Measurements from ENCODE around the gene PRPSAP2.

The PRPSAP2 gene

GRCh38 chr17:18928628-18929125 lies 70.7 kb downstream of the PRPSAP2 start:
- DNase-seq (ENCODE audit: low read depth), result no peak
- TF ChIP-seq CTCF (IDR thresholded peaks at IDR 0.05; ENCODE audit: low read depth, low read length, missing control alignments), result no peak
- H3K4me3 ChIP-seq (ENCODE audit: low read depth, low read length), result no peak overlapping the region

GRCh38 chr17:18932360-18933055 lies 74.6 kb downstream of the PRPSAP2 start:
- TF ChIP-seq CTCF (IDR thresholded peaks at IDR 0.05; ENCODE audit: low read depth, low read length, missing control alignments), result no peak
- H3K4me3 ChIP-seq (ENCODE audit: low read depth, low read length), result no peak overlapping the region

DNA sequence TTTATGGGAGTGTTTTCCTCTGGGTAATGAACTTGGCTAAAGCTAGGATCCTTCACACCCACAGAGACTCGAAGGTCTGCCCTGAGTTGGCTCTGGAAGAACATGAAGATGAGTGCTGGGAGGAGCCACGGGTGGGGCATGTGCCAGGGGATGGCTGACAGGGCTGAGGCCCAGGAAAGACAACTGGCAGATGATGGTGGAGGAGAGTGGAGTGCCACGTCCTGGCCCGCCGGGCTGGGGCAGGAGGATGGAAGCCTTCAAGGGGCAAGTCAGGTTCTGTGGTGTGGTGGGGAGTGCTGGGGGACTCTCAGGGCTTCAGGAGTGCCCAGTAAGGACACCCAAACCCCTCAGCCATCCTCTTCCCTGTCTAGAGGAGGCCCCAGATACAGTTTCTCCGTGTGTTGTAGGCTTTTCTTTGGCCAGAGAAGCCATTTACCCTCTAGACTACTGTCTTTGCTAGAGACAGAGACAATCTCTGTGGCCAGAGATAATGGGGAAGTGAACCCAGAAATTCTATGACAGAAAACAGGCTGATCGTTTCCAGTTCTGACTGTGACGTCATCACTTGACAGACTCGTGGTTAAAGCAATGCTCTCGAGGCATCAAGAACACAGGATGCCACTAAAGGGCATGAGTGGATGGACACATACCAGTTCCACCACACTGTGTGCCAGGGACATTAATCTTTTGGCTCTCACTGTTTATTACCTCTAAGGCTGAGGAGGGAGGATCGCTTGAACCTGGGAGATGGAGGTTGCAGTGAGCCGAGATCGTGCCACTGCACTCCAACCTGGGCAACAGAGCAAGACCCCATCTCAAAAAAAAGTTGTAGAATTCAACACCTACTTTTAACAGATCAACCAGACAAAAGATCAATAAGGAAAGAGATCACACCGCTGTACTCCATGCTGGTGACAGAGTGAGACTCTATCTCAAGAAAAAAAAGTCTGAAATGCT lies 75.4 kb downstream of the PRPSAP2 start:
- H3K4me3 ChIP-seq (ENCODE audit: low read depth, low read length), result no peak overlapping the region
- TF ChIP-seq CTCF (IDR thresholded peaks at IDR 0.05; ENCODE audit: low read depth, low read length, missing control alignments), result no peak
- no peak for DNase-seq (ENCODE audit: low read depth)

More at GRCh38 chr17:18932360-18933055, 74.6 kb downstream of the PRPSAP2 start:
- DNase-seq (ENCODE audit: low read depth), result no peak

GRCh38 chr17:18937981-18938691 lies 80.2 kb downstream of the PRPSAP2 start:
- no peak for DNase-seq (ENCODE audit: low read depth)
- no peak for TF ChIP-seq CTCF (IDR thresholded peaks at IDR 0.05; ENCODE audit: low read depth, low read length, missing control alignments)
- H3K4me3 ChIP-seq (ENCODE audit: low read depth, low read length), result no peak overlapping the region

- H3K4me3 ChIP-seq (ENCODE audit: low read depth, low read length), result no peak overlapping the region
- no peak for TF ChIP-seq CTCF (IDR thresholded peaks at IDR 0.05; ENCODE audit: low read depth, low read length, missing control alignments)
- no peak for DNase-seq (ENCODE audit: low read depth)
Observed at GRCh38 chr17:18938692-18939023, 80.7 kb downstream of the PRPSAP2 start.

DNA sequence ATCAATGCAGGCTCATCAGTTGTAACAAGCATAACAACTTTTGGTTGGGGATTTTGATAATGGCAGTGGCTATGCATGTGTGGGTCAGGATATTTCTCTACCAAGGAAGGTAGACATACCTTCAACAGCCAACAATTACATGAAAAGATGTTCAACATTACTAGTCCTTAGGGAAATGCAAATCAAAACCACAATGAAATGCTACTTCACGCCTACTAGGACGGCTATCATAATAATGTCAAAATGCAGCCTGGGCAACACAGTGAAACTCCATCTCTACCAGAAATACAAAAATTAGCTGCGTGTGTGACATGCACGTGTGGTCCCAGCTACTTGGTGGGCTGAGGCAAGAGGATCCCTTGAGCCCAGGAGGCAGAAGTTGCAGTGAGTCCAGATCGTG lies 86.7 kb downstream of the PRPSAP2 start:
- no peak for TF ChIP-seq CTCF (IDR thresholded peaks at IDR 0.05; ENCODE audit: low read depth, low read length, missing control alignments)

More for the DNA sequence above, 86.7 kb downstream of the PRPSAP2 start:
- no peak overlapping the region for H3K4me3 ChIP-seq (ENCODE audit: low read depth, low read length)
- DNase-seq (ENCODE audit: low read depth), result no peak

Measured in GM12864 (cell line).